SH-SY5Y (cell line): ENCODE results near the gene RPS6KA6.

Experiments
- GATA2 ChIP-seq: IDR thresholded peaks from 2 replicates; pipeline ENCODE4 v1.6.1; 2011; ENCODE audit warnings: mild to moderate bottlenecking, low read depth, low read length
- GATA3 ChIP-seq: IDR thresholded peaks from 2 replicates; pipeline ENCODE4 v1.6.1; 2011; ENCODE audit warnings: low read depth, mild to moderate bottlenecking, low read length, moderate library complexity

RPS6KA6 gene

GRCh38 chrX:84186603-84187532 is 1.1 kb downstream of the RPS6KA6 start:
- TF ChIP-seq GATA2 (no peak), GATA3 (no peak)

- no peak for TF ChIP-seq GATA2
Measured at GRCh38 chrX:84182516-84182915, 5.5 kb downstream of the RPS6KA6 start.

GRCh38 chrX:84175958-84176357 is 12.0 kb downstream of the RPS6KA6 start:
- TF ChIP-seq GATA3 (no peak), GATA2 (no peak)

- TF ChIP-seq GATA2 = no peak
- no peak for TF ChIP-seq GATA3
Measured at GRCh38 chrX:84175274-84175673, 12.7 kb downstream of the RPS6KA6 start.

- no peak for TF ChIP-seq GATA3
- no peak for TF ChIP-seq GATA2
Measured at GRCh38 chrX:84174348-84174747, 13.7 kb downstream of the RPS6KA6 start.

- TF ChIP-seq GATA2 (no peak), GATA3 (no peak)
Measured at GRCh38 chrX:84170931-84171330, 17.1 kb downstream of the RPS6KA6 start.

- TF ChIP-seq GATA3 (no peak), GATA2 (no peak)
Measured at GRCh38 chrX:84168574-84168973, 19.4 kb downstream of the RPS6KA6 start.

GRCh38 chrX:84168095-84168494 is 19.9 kb downstream of the RPS6KA6 start:
- TF ChIP-seq GATA3 (no peak), GATA2 (no peak)

GRCh38 chrX:84165711-84166110 is 22.3 kb downstream of the RPS6KA6 start:
- TF ChIP-seq GATA3 (no peak), GATA2 (no peak)

GRCh38 chrX:84162401-84162800 is 25.6 kb downstream of the RPS6KA6 start:
- TF ChIP-seq GATA3 (no peak), GATA2 (no peak)

GRCh38 chrX:84161641-84162040 is 26.4 kb downstream of the RPS6KA6 start:
- no peak for TF ChIP-seq GATA2
- TF ChIP-seq GATA3 = no peak

GRCh38 chrX:84160736-84161135 is 27.3 kb downstream of the RPS6KA6 start:
- TF ChIP-seq GATA3 = no peak
- no peak for TF ChIP-seq GATA2

- TF ChIP-seq GATA2 (no peak), GATA3 (no peak)
Measured at GRCh38 chrX:84156821-84157220, 31.2 kb downstream of the RPS6KA6 start.

- TF ChIP-seq GATA2 = no peak
- TF ChIP-seq GATA3 = no peak
Measured at GRCh38 chrX:84155938-84156337, 32.1 kb downstream of the RPS6KA6 start.

GRCh38 chrX:84153538-84153937 is 34.5 kb downstream of the RPS6KA6 start:
- TF ChIP-seq GATA3 (no peak), GATA2 (no peak)
